Measurements from ENCODE around the gene SPRED1.
A peak's percentile ranks its signal among the peaks of the same experiment; 100 is the strongest.

SPRED1 gene

GRCh38 chr15:38247336-38247735, 5.3 kb upstream of the SPRED1 start:
- ATAC-seq (replicated peaks) = no peak
- no peak for DNase-seq
- no peak overlapping the region for H3K27ac Mint-ChIP-seq
- H3K36me3 Mint-ChIP-seq (ENCODE audit: insufficient read depth) = peaks cover 10% of the 10 kb centered on the region
- peaks cover 13 to 36% of the 10 kb centered on the region in 2 donors for H3K27me3 Mint-ChIP-seq
- H3K4me3 Mint-ChIP-seq = no peak overlapping the region
- H3K9me3 Mint-ChIP-seq = no peaks in the 10 kb centered on the region
- H3K4me1 Mint-ChIP-seq (ENCODE audit: low read depth in 2 of 2) = peaks cover 7 to 8% of the 10 kb centered on the region in 2 donors

DNA sequence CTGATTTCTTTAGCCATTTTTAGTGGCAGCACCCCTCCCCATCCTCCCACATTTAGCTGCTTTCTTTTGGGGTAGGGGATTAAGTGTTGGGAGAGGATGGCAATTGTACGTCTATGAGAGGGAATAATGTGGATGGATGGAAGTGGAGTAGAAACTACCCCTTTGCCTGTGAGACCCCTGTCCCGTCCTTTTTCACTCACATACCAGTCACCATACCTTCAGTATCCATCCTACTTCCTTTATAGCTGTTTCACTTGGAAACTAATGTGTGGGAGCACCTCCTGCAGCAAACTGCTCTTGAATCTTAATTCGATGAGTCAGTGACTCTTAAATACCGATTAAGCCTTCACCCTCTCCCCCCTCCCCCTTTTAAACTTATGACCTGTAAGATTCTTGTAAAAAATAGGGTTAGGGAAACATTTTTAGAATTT, 730 bp downstream of the SPRED1 start:
- DNase-seq (no peak), ATAC-seq (replicated peaks) (no peak)
- peaks cover 21 to 23% of the 10 kb centered on the region in 2 donors for H3K4me1 Mint-ChIP-seq (ENCODE audit: low read depth in 2 of 2)
- peaks cover 10% of the 10 kb centered on the region for H3K36me3 Mint-ChIP-seq (ENCODE audit: insufficient read depth)
- peak overlapping the region; percentile 66 to 67 for H3K27ac Mint-ChIP-seq
- no peaks in the 10 kb centered on the region for H3K9me3 Mint-ChIP-seq
- peak overlapping the region; percentile 78 to 89 for H3K4me3 Mint-ChIP-seq
- H3K27me3 Mint-ChIP-seq = no peaks in the 10 kb centered on the region

GRCh38 chr15:38254051-38254883, 1.6 kb downstream of the SPRED1 start:
- H3K4me1 Mint-ChIP-seq (ENCODE audit: low read depth in 2 of 2) = peaks cover 21 to 23% of the 10 kb centered on the region in 2 donors
- no peaks in the 10 kb centered on the region for H3K9me3 Mint-ChIP-seq
- DNase-seq = peak; percentile 14 to 23 (median 18)
- H3K27ac Mint-ChIP-seq = peak overlapping the region; percentile 66 to 78
- H3K4me3 Mint-ChIP-seq = peak overlapping the region; percentile 78 to 89
- peaks cover 10% of the 10 kb centered on the region for H3K36me3 Mint-ChIP-seq (ENCODE audit: insufficient read depth)
- no peaks in the 10 kb centered on the region for H3K27me3 Mint-ChIP-seq
- ATAC-seq (replicated peaks) = peak; percentile 69

- no peak for DNase-seq
- no peaks in the 10 kb centered on the region for H3K27me3 Mint-ChIP-seq
- H3K4me3 Mint-ChIP-seq = no peak overlapping the region
- no peak overlapping the region for H3K27ac Mint-ChIP-seq
- H3K36me3 Mint-ChIP-seq (ENCODE audit: insufficient read depth) = peaks cover 10% of the 10 kb centered on the region
- peaks cover 21 to 23% of the 10 kb centered on the region in 2 donors for H3K4me1 Mint-ChIP-seq (ENCODE audit: low read depth in 2 of 2)
- H3K9me3 Mint-ChIP-seq = no peaks in the 10 kb centered on the region
- no peak for ATAC-seq (replicated peaks)
Observed at GRCh38 chr15:38255690-38256089, 3.1 kb downstream of the SPRED1 start.

DNA sequence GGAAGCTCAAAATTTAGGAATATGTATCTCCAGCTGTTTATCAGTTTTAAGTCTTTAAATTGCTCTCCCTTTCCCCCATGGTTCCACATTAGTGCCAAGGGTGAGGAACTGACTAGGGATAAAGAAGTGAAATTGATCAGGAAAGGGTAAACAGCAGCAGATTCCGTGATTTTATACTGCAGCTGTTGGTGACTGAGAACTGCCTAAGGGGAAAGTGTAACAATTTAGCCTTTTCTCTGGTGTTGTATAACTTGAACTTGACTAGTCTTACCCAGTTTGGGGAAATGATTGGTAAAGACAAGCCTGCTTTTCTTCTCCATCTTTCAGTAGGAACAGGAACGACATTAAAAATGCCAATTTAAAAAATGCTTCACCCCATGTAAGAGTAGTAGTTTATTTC, 5.0 kb downstream of the SPRED1 start:
- Mint-ChIP-seq H3K36me3 (ENCODE audit: insufficient read depth) (no peaks in the 10 kb centered on the region), H3K4me1 (ENCODE audit: low read depth in 2 of 2) (peaks cover 14 to 16% of the 10 kb centered on the region in 2 donors)
- no peak for ATAC-seq (replicated peaks)

DNA sequence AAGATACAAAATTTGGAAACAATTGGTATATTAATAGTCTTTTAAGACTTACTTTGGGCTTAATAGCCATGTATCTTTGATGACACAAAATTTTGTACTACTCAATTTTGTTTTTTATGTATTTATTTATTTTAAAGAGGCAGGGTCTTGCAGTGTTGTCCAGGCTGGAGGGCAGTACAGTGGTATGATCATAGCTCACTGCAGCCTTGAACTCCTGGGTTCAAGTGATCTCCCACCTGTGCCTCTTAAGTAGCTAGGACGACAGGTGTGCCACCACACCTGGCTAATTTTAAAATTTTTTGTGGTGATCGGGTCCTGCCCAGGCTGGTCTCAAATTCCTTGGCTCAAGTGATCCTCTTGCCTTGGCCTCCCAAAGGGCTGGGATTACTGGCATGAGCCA, 6.5 kb downstream of the SPRED1 start:
- no peak for ATAC-seq (replicated peaks)
- H3K27me3 Mint-ChIP-seq = no peaks in the 10 kb centered on the region
- no peak overlapping the region for H3K27ac Mint-ChIP-seq
- peaks cover 5 to 6% of the 10 kb centered on the region in 2 donors for H3K4me1 Mint-ChIP-seq (ENCODE audit: low read depth in 2 of 2)
- no peaks in the 10 kb centered on the region for H3K9me3 Mint-ChIP-seq
- no peak overlapping the region for H3K4me3 Mint-ChIP-seq
- no peaks in the 10 kb centered on the region for H3K36me3 Mint-ChIP-seq (ENCODE audit: insufficient read depth)
- no peak for DNase-seq

More for the DNA sequence above, 5.0 kb downstream of the SPRED1 start:
- DNase-seq = no peak
- Mint-ChIP-seq H3K4me3 (no peak overlapping the region), H3K27ac (no peak overlapping the region), H3K27me3 (no peaks in the 10 kb centered on the region), H3K9me3 (no peaks in the 10 kb centered on the region)

- ATAC-seq (replicated peaks) = no peak
- H3K4me3 Mint-ChIP-seq = no peak overlapping the region
- no peak for DNase-seq
- H3K9me3 Mint-ChIP-seq = no peaks in the 10 kb centered on the region
- H3K4me1 Mint-ChIP-seq (ENCODE audit: low read depth in 2 of 2) = no peaks in the 10 kb centered on the region
- H3K27ac Mint-ChIP-seq = no peak overlapping the region
- no peaks in the 10 kb centered on the region for H3K27me3 Mint-ChIP-seq
- H3K36me3 Mint-ChIP-seq (ENCODE audit: insufficient read depth) = no peaks in the 10 kb centered on the region
Observed at GRCh38 chr15:38260077-38260476, 7.4 kb downstream of the SPRED1 start.

DNA sequence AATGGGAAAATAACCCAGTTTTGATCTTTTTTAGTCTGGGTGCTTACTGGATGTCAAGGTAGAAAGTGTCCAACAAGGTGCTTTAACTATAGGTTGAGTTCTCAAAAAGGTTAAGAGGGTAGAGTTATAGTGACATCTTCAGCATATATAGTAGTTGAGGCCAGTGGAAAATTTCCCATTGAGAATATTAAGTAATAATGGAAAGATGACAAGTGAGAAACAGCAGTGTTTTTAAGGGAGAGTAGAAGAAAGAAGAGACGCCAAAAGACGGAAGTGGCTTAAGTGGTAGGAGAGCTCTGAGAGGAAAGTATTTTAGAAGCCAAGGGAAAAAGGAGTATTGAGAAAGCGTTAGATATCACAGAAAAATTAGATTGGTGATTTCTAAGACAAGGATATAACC, 10.6 kb downstream of the SPRED1 start:
- no peaks in the 10 kb centered on the region for H3K36me3 Mint-ChIP-seq (ENCODE audit: insufficient read depth)
- no peaks in the 10 kb centered on the region for H3K27me3 Mint-ChIP-seq
- H3K4me1 Mint-ChIP-seq (ENCODE audit: low read depth in 2 of 2) = no peaks in the 10 kb centered on the region
- H3K9me3 Mint-ChIP-seq = no peaks in the 10 kb centered on the region
- H3K4me3 Mint-ChIP-seq = no peak overlapping the region
- no peak for DNase-seq
- H3K27ac Mint-ChIP-seq = no peak overlapping the region
- no peak for ATAC-seq (replicated peaks)

DNA sequence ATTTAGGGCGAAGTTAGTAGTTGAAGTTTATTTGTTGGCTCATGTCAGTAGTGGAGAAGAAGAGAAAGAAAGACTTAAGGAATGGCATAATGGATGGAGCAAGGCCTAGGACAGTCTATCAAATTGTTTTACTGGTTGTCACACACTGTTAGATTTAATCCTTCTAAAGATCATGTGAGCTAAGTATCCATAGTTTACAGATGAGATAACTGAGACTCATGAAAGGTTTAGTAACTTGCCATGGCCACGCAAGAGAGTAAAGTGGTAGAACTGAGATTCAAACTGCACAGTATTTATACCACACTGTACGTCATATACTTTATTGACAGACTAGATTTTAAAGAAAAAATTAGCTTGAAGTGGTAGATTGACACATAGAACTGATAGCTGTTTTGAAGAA, 11.4 kb downstream of the SPRED1 start:
- no peak for DNase-seq
- H3K9me3 Mint-ChIP-seq = no peaks in the 10 kb centered on the region
- no peaks in the 10 kb centered on the region for H3K4me1 Mint-ChIP-seq (ENCODE audit: low read depth in 2 of 2)
- no peak overlapping the region for H3K4me3 Mint-ChIP-seq
- no peak overlapping the region for H3K27ac Mint-ChIP-seq
- no peaks in the 10 kb centered on the region for H3K27me3 Mint-ChIP-seq
- H3K36me3 Mint-ChIP-seq (ENCODE audit: insufficient read depth) = no peaks in the 10 kb centered on the region
- no peak for ATAC-seq (replicated peaks)

DNA sequence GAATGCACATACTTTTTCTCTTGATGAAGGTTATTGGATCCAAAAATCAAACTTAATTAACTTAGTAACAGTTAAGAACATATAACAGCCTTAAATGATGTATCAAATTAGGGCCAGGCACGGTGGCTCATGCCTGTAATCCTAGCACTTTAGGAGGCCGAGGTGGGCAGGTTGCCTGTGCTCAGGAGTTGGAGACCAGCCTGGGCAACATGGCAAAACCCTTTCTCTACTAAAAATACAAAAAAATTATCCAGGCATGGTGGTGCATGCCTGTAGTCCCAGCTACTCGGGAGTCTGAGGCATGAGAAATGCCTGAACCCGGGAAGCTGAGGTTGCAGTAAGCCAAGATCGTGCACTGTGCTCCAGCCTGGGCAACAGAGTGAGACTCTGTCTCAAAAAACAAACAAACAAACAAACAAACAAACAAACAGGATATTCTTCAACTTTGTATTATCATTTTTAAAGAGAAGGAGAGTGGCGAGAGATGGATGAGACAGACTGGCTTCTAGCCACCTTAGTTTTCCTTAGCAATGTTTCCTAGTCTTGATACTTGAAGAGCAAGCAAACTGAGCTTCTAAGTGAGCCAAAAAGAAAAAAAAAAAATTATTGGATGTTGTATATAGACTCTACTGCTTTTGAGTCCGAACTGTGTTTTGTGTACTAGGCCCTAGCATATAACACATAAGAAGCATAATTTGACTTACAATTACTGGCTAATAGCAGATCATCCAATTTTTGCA, 13.8 kb downstream of the SPRED1 start:
- no peaks in the 10 kb centered on the region for H3K27me3 Mint-ChIP-seq
- H3K36me3 Mint-ChIP-seq (ENCODE audit: insufficient read depth) = peaks cover 3% of the 10 kb centered on the region
- DNase-seq (no peak), ATAC-seq (replicated peaks) (no peak)
- no peaks in the 10 kb centered on the region for H3K4me1 Mint-ChIP-seq (ENCODE audit: low read depth in 2 of 2)
- no peak overlapping the region for H3K4me3 Mint-ChIP-seq
- no peak overlapping the region for H3K27ac Mint-ChIP-seq
- no peaks in the 10 kb centered on the region for H3K9me3 Mint-ChIP-seq

GRCh38 chr15:38267421-38268022, 14.9 kb downstream of the SPRED1 start:
- peaks cover 3% of the 10 kb centered on the region for H3K36me3 Mint-ChIP-seq (ENCODE audit: insufficient read depth)
- no peaks in the 10 kb centered on the region for H3K27me3 Mint-ChIP-seq
- H3K9me3 Mint-ChIP-seq = no peaks in the 10 kb centered on the region
- DNase-seq (no peak), ATAC-seq (replicated peaks) (no peak)
- H3K4me3 Mint-ChIP-seq = no peak overlapping the region
- no peak overlapping the region for H3K27ac Mint-ChIP-seq
- H3K4me1 Mint-ChIP-seq (ENCODE audit: low read depth in 2 of 2) = no peaks in the 10 kb centered on the region

DNA sequence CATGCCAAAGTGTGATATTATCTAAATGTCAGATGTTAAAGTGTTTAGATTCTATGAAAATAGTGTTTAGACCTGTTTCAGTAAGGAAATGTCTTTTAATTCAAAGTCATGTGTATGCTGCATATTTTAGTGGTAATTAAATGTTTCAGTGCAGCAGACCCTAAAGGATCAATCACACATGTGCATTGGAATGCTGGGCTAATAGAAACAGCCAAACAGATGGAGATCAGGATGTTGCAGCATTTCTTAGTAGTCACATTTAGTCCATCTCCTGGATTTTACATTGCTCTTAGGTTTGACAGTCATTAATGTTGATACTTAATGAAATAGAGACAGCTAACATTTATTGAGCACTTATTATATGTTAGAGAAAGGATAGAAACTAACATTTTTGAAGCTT, 18.5 kb downstream of the SPRED1 start:
- Mint-ChIP-seq H3K36me3 (ENCODE audit: insufficient read depth) (peaks cover 3% of the 10 kb centered on the region), H3K9me3 (no peaks in the 10 kb centered on the region), H3K27ac (no peak overlapping the region), H3K4me1 (ENCODE audit: low read depth in 2 of 2) (peaks cover 0 to 5% of the 10 kb centered on the region in 2 donors), H3K27me3 (no peaks in the 10 kb centered on the region), H3K4me3 (no peak overlapping the region)
- ATAC-seq (replicated peaks) (no peak), DNase-seq (no peak)

DNA sequence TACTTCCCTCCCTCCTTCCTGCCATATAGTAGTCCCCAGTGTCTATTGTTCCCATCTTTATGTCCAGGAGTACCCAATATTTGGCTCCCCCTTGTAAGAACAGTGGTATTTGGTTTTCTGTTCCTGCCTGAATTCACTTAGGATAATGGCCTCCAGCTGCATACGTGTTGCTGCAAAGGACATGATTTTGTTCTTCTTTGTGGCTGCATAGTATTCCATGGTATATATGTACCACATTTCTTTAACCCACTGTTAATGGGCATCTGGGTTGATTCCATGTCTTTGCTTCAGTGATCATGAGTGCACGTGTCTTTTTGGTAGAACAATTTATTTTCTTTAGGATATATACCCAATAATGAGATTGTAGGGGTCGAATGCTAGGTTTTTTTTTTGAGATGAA, 19.3 kb downstream of the SPRED1 start:
- DNase-seq = no peak
- ATAC-seq (replicated peaks) = no peak
- Mint-ChIP-seq H3K36me3 (ENCODE audit: insufficient read depth) (peaks cover 3% of the 10 kb centered on the region), H3K9me3 (no peaks in the 10 kb centered on the region), H3K4me1 (ENCODE audit: low read depth in 2 of 2) (peaks cover 0 to 5% of the 10 kb centered on the region in 2 donors), H3K4me3 (no peak overlapping the region), H3K27me3 (no peaks in the 10 kb centered on the region), H3K27ac (no peak overlapping the region)
